ENCODE data around the gene ZXDA.
A peak's percentile ranks its signal among the peaks of the same experiment; 100 is the strongest.
"Not testable (repeated sequence)": the region's sequence is repeated elsewhere in the genome, so short reads cannot be mapped to it uniquely, and the experiment has no call there.

Gene ZXDA

GRCh38 chrX:57910287-57910912 is at the start of gene ZXDA:
Gene ZXDA, minus strand, starts transcription at chrX:57910458. Its CDS starts 38 bp downstream, at chrX:57910420.
- DNase-seq = not testable (repeated sequence)

- no peak for DNase-seq
These were observed 42.0 kb upstream of the ZXDA start for GRCh38 chrX:57952320-57952678.

GRCh38 chrX:57951666-57952319 is 41.5 kb upstream of the ZXDA start:
- no peak for DNase-seq

GRCh38 chrX:57933321-57933720 is 23.1 kb upstream of the ZXDA start:
- DNase-seq = no peak

- DNase-seq = no peak
These were observed 22.0 kb upstream of the ZXDA start for GRCh38 chrX:57932266-57932665.

GRCh38 chrX:57930051-57930450 is 19.8 kb upstream of the ZXDA start:
- DNase-seq = no peak

- no peak for DNase-seq
These were observed 19.1 kb upstream of the ZXDA start for GRCh38 chrX:57929373-57929772.

- no peak for DNase-seq
These were observed 15.5 kb upstream of the ZXDA start for GRCh38 chrX:57925806-57926205.

- DNase-seq = peak; percentile 14
These were observed 8.6 kb upstream of the ZXDA start for GRCh38 chrX:57918750-57919436.

- no peak for DNase-seq
These were observed 5.4 kb upstream of the ZXDA start for GRCh38 chrX:57915680-57916079.

- DNase-seq = not testable (repeated sequence)
These were observed 517 bp downstream of the ZXDA start for GRCh38 chrX:57909595-57910286.

GRCh38 chrX:57908972-57909594 is 1.2 kb downstream of the ZXDA start:
- not testable (repeated sequence) for DNase-seq

GRCh38 chrX:57906790-57907189 is 3.5 kb downstream of the ZXDA start:
- no peak for DNase-seq

- no peak for DNase-seq
These were observed 5.1 kb downstream of the ZXDA start for GRCh38 chrX:57905141-57905540.

- DNase-seq = no peak
These were observed 5.9 kb downstream of the ZXDA start for GRCh38 chrX:57904176-57904880.

GRCh38 chrX:57902633-57903032 is 7.6 kb downstream of the ZXDA start:
- DNase-seq = no peak

GRCh38 chrX:57901466-57901865 is 8.8 kb downstream of the ZXDA start:
- no peak for DNase-seq

GRCh38 chrX:57900975-57901374 is 9.3 kb downstream of the ZXDA start:
- DNase-seq = no peak

GRCh38 chrX:57899906-57900305 is 10.4 kb downstream of the ZXDA start:
- DNase-seq = no peak

- no peak for DNase-seq
These were observed 11.2 kb downstream of the ZXDA start for GRCh38 chrX:57899064-57899463.

GRCh38 chrX:57871463-57871862 is 38.8 kb downstream of the ZXDA start:
- DNase-seq = no peak

Data from NCI-H2029 (cell line).